Right ventricle myocardium superior (tissue), 1 donor: Measurements from ENCODE around the gene RWDD4. TPM values are rescaled to one million over a fixed set of nuclear protein-coding genes. Genes with fewer than 3 reads are reported as not detected.
A peak's percentile ranks its signal among the peaks of the same experiment; 100 is the strongest.
"Not testable (repeated sequence)": the region's sequence is repeated elsewhere in the genome, so short reads cannot be mapped to it uniquely, and the experiment has no call there.

Experiments used
- ATAC-seq: fragments of 200-7000 bp; cut with Tn5 transposase; one replicate; pipeline ENCODE4 v1.9.1; 2020; ENCODE audit warnings: mild to moderate bottlenecking; ENCODE audit not compliant: poor library complexity
- DNase-seq: peaks from one replicate; pipeline ENCODE4 v3.0.0-alpha.2; 2020
- intact Hi-C: fragments of 100-400 bp; cut with DNase I; formaldehyde crosslinking; loops from one replicate; pipeline ENCODE4 v1.11.2; 2022
- total RNA-seq: library from RNA; stranded (reverse); fragmentation: NEBNext Ultra II Directional; extraction: Animal tissue kit (Norgen Biotek cat#: 25700); gene quantifications from one replicate; pipeline ENCODE4 v1.2.1, GENCODE V29; 2021
- donor health status: DM: no; HTN: yes; CAD: no; lungs with severe emphysema.

Gene RWDD4
- total RNA-seq, 1 donor from 2014 or later, result 15.1 TPM

- no peak for ATAC-seq
- DNase-seq, result no peak
- intact Hi-C loops, result no loop called here
Observed at GRCh38 chr4:183638436-183638835, 20.5 kb downstream of the RWDD4 start.

- intact Hi-C loops, result no loop called here
- DNase-seq (no peak), ATAC-seq (no peak)
Observed at GRCh38 chr4:183637461-183637860, 21.5 kb downstream of the RWDD4 start.

- ATAC-seq, result no peak
- no peak for DNase-seq
- intact Hi-C loops, result no loop called here
Observed at GRCh38 chr4:183636923-183637322, 22.1 kb downstream of the RWDD4 start.

- intact Hi-C loops, result no loop called here
- DNase-seq (no peak), ATAC-seq (no peak)
Observed at GRCh38 chr4:183636503-183636902, 22.5 kb downstream of the RWDD4 start.

- DNase-seq (no peak), ATAC-seq (no peak)
- intact Hi-C loops, result no loop called here
Observed at GRCh38 chr4:183635741-183636140, 23.2 kb downstream of the RWDD4 start.

- intact Hi-C loops, result no loop called here
- peak; percentile 50 for ATAC-seq
- no peak for DNase-seq
Observed at GRCh38 chr4:183635321-183635720, 23.7 kb downstream of the RWDD4 start.

- ATAC-seq (no peak), DNase-seq (no peak)
- intact Hi-C loops, result no loop called here
Observed at GRCh38 chr4:183633476-183634400, 25.2 kb downstream of the RWDD4 start.

GRCh38 chr4:183632689-183633088 is 26.3 kb downstream of the RWDD4 start:
- ATAC-seq (no peak), DNase-seq (no peak)
- intact Hi-C loops, result no loop called here

- DNase-seq, result no peak
- peak; percentile 55 for ATAC-seq
- intact Hi-C loops, result no loop called here
Observed at GRCh38 chr4:183631577-183632198, 27.3 kb downstream of the RWDD4 start.

GRCh38 chr4:183627979-183628588 is 30.9 kb downstream of the RWDD4 start:
- DNase-seq (no peak), ATAC-seq (no peak)
- intact Hi-C loops, result no loop called here

GRCh38 chr4:183627286-183627685 is 31.7 kb downstream of the RWDD4 start:
- ATAC-seq, intact Hi-C loops, DNase-seq: not testable (repeated sequence)

GRCh38 chr4:183626168-183626567 is 32.8 kb downstream of the RWDD4 start:
- no peak for ATAC-seq
- intact Hi-C loops, result no loop called here

GRCh38 chr4:183624548-183624947 is 34.4 kb downstream of the RWDD4 start:
- DNase-seq (no peak), ATAC-seq (no peak)
- intact Hi-C loops, result no loop called here

More at GRCh38 chr4:183626168-183626567, 32.8 kb downstream of the RWDD4 start:
- no peak for DNase-seq

- ATAC-seq (peak; percentile 52), DNase-seq (no peak)
- intact Hi-C loops, result no loop called here
Observed at GRCh38 chr4:183621875-183622274, 37.1 kb downstream of the RWDD4 start.

GRCh38 chr4:183620421-183620820 is 38.6 kb downstream of the RWDD4 start:
- intact Hi-C loops, result no loop called here
- DNase-seq (no peak), ATAC-seq (no peak)

GRCh38 chr4:183618681-183619080 is 40.3 kb downstream of the RWDD4 start:
- ATAC-seq, result no peak
- no peak for DNase-seq
- intact Hi-C loops, result no loop called here

GRCh38 chr4:183617075-183617474 is 41.9 kb downstream of the RWDD4 start:
- DNase-seq (no peak), ATAC-seq (no peak)
- intact Hi-C loops, result no loop called here

GRCh38 chr4:183612329-183613250 is 46.4 kb downstream of the RWDD4 start:
- ATAC-seq, result no peak
- intact Hi-C loops, result no loop called here
- DNase-seq, result no peak
